ENCODE measurements around the gene LRFN5.
A peak's percentile ranks its signal among the peaks of the same experiment; 100 is the strongest.
"Not testable (repeated sequence)": the region's sequence is repeated elsewhere in the genome, so short reads cannot be mapped to it uniquely, and the experiment has no call there.

LRFN5 gene

GRCh38 chr14:41606532-41607303, at the start of gene LRFN5:
LRFN5 (plus strand) TSS chr14:41606876.
- DNase-seq: no peak
- in situ Hi-C loops (cut with HindIII; ENCODE audit: low pct_ligation_motif_present, low sequenced_read_pairs): no loop called here
- Histone ChIP-seq H3K27me3 (replicated peaks) (peaks cover 46% of the 10 kb centered on the region), H3K36me3 (replicated peaks) (no peaks in the 10 kb centered on the region), H3K4me3 (ENCODE audit: low read depth, low read length) (peak within 1 kb of the TSS; percentile 58), H3K27ac (no peak within 1 kb of the TSS)
- TF ChIP-seq CTCF (IDR thresholded peaks at IDR 0.05; ENCODE audit: low read depth, low read length, missing control alignments): no peak

GRCh38 chr14:41558490-41558889, 48.2 kb upstream of the LRFN5 start:
- H3K36me3 ChIP-seq (replicated peaks): no peaks in the 10 kb centered on the region
- in situ Hi-C loops (cut with HindIII; ENCODE audit: low pct_ligation_motif_present, low sequenced_read_pairs): no loop called here
- no peak overlapping the region for H3K4me3 ChIP-seq (ENCODE audit: low read depth, low read length)
- H3K27ac ChIP-seq: no peak overlapping the region
- TF ChIP-seq CTCF (IDR thresholded peaks at IDR 0.05; ENCODE audit: low read depth, low read length, missing control alignments): no peak
- no peak for DNase-seq
- no peaks in the 10 kb centered on the region for H3K27me3 ChIP-seq (replicated peaks)

GRCh38 chr14:41566864-41567263, 39.8 kb upstream of the LRFN5 start:
- DNase-seq; H3K27ac ChIP-seq; H3K36me3 ChIP-seq (replicated peaks); H3K4me3 ChIP-seq (ENCODE audit: low read depth, low read length); in situ Hi-C loops (cut with HindIII; ENCODE audit: low pct_ligation_motif_present, low sequenced_read_pairs); H3K27me3 ChIP-seq (replicated peaks): not testable (repeated sequence)

GRCh38 chr14:41568979-41569378, 37.7 kb upstream of the LRFN5 start:
- TF ChIP-seq CTCF (IDR thresholded peaks at IDR 0.05; ENCODE audit: low read depth, low read length, missing control alignments): no peak
- H3K36me3 ChIP-seq (replicated peaks): no peaks in the 10 kb centered on the region
- H3K27me3 ChIP-seq (replicated peaks): no peaks in the 10 kb centered on the region
- no peak overlapping the region for H3K27ac ChIP-seq
- in situ Hi-C loops (cut with HindIII; ENCODE audit: low pct_ligation_motif_present, low sequenced_read_pairs): no loop called here
- no peak for DNase-seq
- no peak overlapping the region for H3K4me3 ChIP-seq (ENCODE audit: low read depth, low read length)

GRCh38 chr14:41570415-41571155, 36.1 kb upstream of the LRFN5 start:
- no peak overlapping the region for H3K4me3 ChIP-seq (ENCODE audit: low read depth, low read length)
- no peak for DNase-seq

More at GRCh38 chr14:41570415-41571155, 36.1 kb upstream of the LRFN5 start:
- no peak for TF ChIP-seq CTCF (IDR thresholded peaks at IDR 0.05; ENCODE audit: low read depth, low read length, missing control alignments)
- Histone ChIP-seq H3K36me3 (replicated peaks) (no peaks in the 10 kb centered on the region), H3K27me3 (replicated peaks) (no peaks in the 10 kb centered on the region), H3K27ac (no peak overlapping the region)
- in situ Hi-C loops (cut with HindIII; ENCODE audit: low pct_ligation_motif_present, low sequenced_read_pairs): no loop called here
